K562 (cell line): ENCODE measurements around the gene ZKSCAN5. TPM values are rescaled to one million over a fixed set of nuclear protein-coding genes. Genes with fewer than 3 reads are reported as not detected.

Experiments
- ATF7 ChIP-seq: fragments of 450-650 bp; IDR thresholded peaks from 2 replicates; pipeline ENCODE4 v1.7.1; 2014; ENCODE audit warnings: mild to moderate bottlenecking, moderate library complexity
- BDP1 ChIP-seq: IDR thresholded peaks from 3 replicates; pipeline ENCODE4 v1.6.1; 2011; ENCODE audit not compliant: insufficient read length, insufficient read depth
- LEF1 ChIP-seq: fragments of 450-650 bp; IDR thresholded peaks from 2 replicates; pipeline ENCODE4 v1.6.1; 2016; ENCODE audit warnings: mild to moderate bottlenecking
- NFE2 ChIP-seq: IDR thresholded peaks from 2 replicates; pipeline ENCODE4 v1.6.1; 2014; ENCODE audit warnings: antibody characterized with exemption, low read depth
- OTX1 ChIP-seq: fragments of 450-650 bp; formaldehyde crosslinking; IDR thresholded peaks from 2 replicates; pipeline ENCODE4 v1.4.0; 2022; ENCODE audit warnings: mild to moderate bottlenecking
- PTBP1 ChIP-seq: fragments of 200-400 bp; formaldehyde crosslinking; IDR thresholded peaks from 2 replicates; pipeline ENCODE4 v1.6.1; 2017; ENCODE audit warnings: low read depth, low read length
- RB1 ChIP-seq: fragments of 450-650 bp; IDR thresholded peaks from 2 replicates; pipeline ENCODE4 v1.6.1; 2017; ENCODE audit warnings: low read depth, mild to moderate bottlenecking
- RBM15 ChIP-seq: fragments of 200-400 bp; formaldehyde crosslinking; IDR thresholded peaks from 2 replicates; pipeline ENCODE4 v1.6.1; 2018; ENCODE audit warnings: mild to moderate bottlenecking, low read length, moderate library complexity; ENCODE audit not compliant: insufficient read depth
- RFX5 ChIP-seq: IDR thresholded peaks from 2 replicates; pipeline ENCODE4 v1.6.1; 2011; ENCODE audit warnings: low read depth, mild to moderate bottlenecking, improper control_type of control experiment, low read length
- SRSF1 ChIP-seq: fragments of 200-400 bp; formaldehyde crosslinking; IDR thresholded peaks from 2 replicates; pipeline ENCODE4 v1.6.1; 2017; ENCODE audit warnings: mild to moderate bottlenecking, low read depth, low read length, moderate library complexity
- ZBTB8A ChIP-seq: fragments of 450-650 bp; IDR thresholded peaks from 2 replicates; pipeline ENCODE4 v1.6.1; 2018; ENCODE audit warnings: mild to moderate bottlenecking, moderate library complexity; ENCODE audit not compliant: partially characterized antibody
- ZC3H11A ChIP-seq: IDR thresholded peaks from 2 replicates; pipeline ENCODE4 v1.6.1; 2012; ENCODE audit warnings: low read depth, low read length, improper control_type of control experiment
- ZC3H8 ChIP-seq: fragments of 450-650 bp; IDR thresholded peaks from 2 replicates; pipeline ENCODE4 v1.6.1; 2017
- ZKSCAN1 ChIP-seq: fragments of 150-350 bp; IDR thresholded peaks from 2 replicates; pipeline ENCODE4 v1.6.1; 2016; ENCODE audit warnings: low read depth, low read length
- ZNF212 ChIP-seq: fragments of 450-650 bp; formaldehyde crosslinking; IDR thresholded peaks from 2 replicates; pipeline ENCODE4 v1.4.0; 2020; ENCODE audit warnings: mild to moderate bottlenecking
- ZNF239 ChIP-seq: fragments of 250-450 bp; sonication (Bioruptor Pico); IDR thresholded peaks from 2 replicates; pipeline ENCODE4 v1.4.0; 2020; ENCODE audit warnings: mild to moderate bottlenecking
- ZNF408 ChIP-seq: fragments of 250-450 bp; sonication (Bioruptor Pico); IDR thresholded peaks from 2 replicates; pipeline ENCODE4 v1.4.0; 2020; ENCODE audit warnings: low read depth, mild to moderate bottlenecking, moderate library complexity
- polyA plus RNA-seq, 8 experiments: library from polyadenylated mRNA; depleted of rRNA in 4 of 8; stranded (reverse) in 5 of 8; unstranded in 3 of 8; fragments of >200 nt; fragmentation: Nextera tagmentation in 2 of 8; fragmentation: Illumina TruSeq in 1 of 8; extraction: Ambion mirVana in 2 of 8; extraction: Trizol in 1 of 8; gene quantifications; 2 replicates each; pipeline versions ENCODE4 v1.2.1 to v1.2.3, GENCODE V29; 2011 to 2014; ENCODE audit warnings: inconsistent platforms in 1 of 8, missing spikeins in 1 of 8
- total RNA-seq, 7 experiments: library from RNA; depleted of rRNA in 6 of 7; stranded (reverse); fragments of >200 nt in 6 of 7; fragmentation: Illumina TruSeq in 2 of 7; extraction: Trizol in 2 of 7; gene quantifications; 2 replicates each; pipeline versions ENCODE4 v1.2.1 to v1.2.3, GENCODE V29; 2011 to 2021; ENCODE audit warnings: low replicate concordance in 1 of 7
- TF ChIP-seq, protein P1 (sequence below): sonication (generic); formaldehyde crosslinking; IDR thresholded peaks from 2 replicates; pipeline ENCODE4 v1.8.0; 2022; ENCODE audit warnings: mild to moderate bottlenecking, low read depth, missing genetic modification reagents
- TF ChIP-seq, protein P2 (sequence below): fragments of 450-650 bp; formaldehyde crosslinking; IDR thresholded peaks from 2 replicates; pipeline ENCODE4 v1.4.0; 2022; ENCODE audit warnings: missing genetic modification characterization
- TF ChIP-seq, protein P3 (sequence below): sonication (generic); formaldehyde crosslinking; IDR thresholded peaks from 2 replicates; pipeline ENCODE4 v1.8.1; 2023; ENCODE audit warnings: mild to moderate bottlenecking, missing genetic modification reagents
- TF ChIP-seq, protein P4 (sequence below): sonication (generic); formaldehyde crosslinking; IDR thresholded peaks from 2 replicates; pipeline ENCODE4 v1.8.0; 2022; ENCODE audit warnings: mild to moderate bottlenecking, missing genetic modification reagents
- TF ChIP-seq, protein P5 (sequence below): fragments of 250-450 bp; sonication (Bioruptor Pico); IDR thresholded peaks from 2 replicates; pipeline ENCODE4 v1.8.0; 2022; ENCODE audit warnings: moderate library complexity, mild to moderate bottlenecking, inconsistent platforms
- TF ChIP-seq, protein P6 (sequence below): fragments of 250-450 bp; sonication (Bioruptor Pico); IDR thresholded peaks from 2 replicates; pipeline ENCODE4 v1.8.0; 2022; ENCODE audit warnings: moderate library complexity, mild to moderate bottlenecking, inconsistent platforms

Gene ZKSCAN5
- total and polyA plus RNA-seq, 9 of the 15 experiments (the other 6 are each of a cell fraction or from before 2014, with no cell fraction given): 4.2 to 19.0 (median 15.0) TPM

DNA sequence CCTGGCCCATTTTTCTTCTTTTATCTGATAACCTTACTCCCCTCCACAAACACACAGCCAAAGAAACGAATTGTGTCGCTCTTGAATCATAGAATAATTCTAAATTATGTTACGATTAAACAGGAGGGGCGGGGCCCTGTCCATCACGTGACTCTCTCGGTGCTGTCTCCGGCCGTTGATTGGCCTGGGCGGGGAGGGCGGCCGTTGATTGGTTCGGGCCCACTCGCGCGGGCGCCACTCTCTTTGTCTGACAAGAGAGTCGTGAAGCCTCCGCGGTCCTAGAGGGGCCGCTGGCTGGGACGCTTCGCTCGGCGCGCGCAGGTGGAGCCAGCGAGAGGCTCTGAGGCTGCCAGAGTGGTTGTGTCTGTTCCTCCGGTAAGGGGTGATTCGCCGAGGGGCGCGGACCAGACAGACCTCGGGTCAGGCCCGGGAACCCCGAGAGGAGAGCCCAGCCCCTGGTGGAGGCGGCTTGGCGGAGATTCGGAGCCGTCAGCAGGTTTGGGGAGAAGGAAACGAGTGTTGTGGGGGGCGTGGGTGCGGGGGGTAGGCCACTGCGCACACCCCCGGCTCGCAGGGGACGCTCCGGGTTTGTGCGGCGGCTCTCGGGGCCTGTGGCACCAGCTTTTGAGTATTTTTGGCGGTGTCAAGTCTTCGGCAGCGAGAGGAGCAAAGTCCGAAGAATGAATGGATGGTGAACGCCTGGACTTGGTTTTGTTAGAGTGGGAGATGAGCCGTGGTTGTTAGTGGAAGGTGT is 31.7 kb upstream of the ZKSCAN5 start, which contains the start of gene ZNF789 (continued):
- TF ChIP-seq OTX1 (peak; percentile 72; the same call in 1 of the 2 replicates), RBM15 (no peak), ZNF212 (CRISPR knock-in tag) (0 out of 2 replicates have a peak, but pooled peaks have one; percentile 53), LEF1 (no peak), ZC3H11A (no peak), ATF7 (peak; percentile 58), BDP1 (no peak), ZKSCAN1 (no peak; the same call in 1 of the 2 replicates), SRSF1 (no peak), ZNF408 (CRISPR knock-in tag) (0 out of 2 replicates have a peak, but pooled peaks have one; percentile 13), NFE2 (no peak), PTBP1 (no peak), ZBTB8A (no peak), RB1 (peak; percentile 94), RFX5 (no peak), ZNF239 (CRISPR knock-in tag) (no peak), ZC3H8 (no peak)
- TF ChIP-seq, protein P1, sequence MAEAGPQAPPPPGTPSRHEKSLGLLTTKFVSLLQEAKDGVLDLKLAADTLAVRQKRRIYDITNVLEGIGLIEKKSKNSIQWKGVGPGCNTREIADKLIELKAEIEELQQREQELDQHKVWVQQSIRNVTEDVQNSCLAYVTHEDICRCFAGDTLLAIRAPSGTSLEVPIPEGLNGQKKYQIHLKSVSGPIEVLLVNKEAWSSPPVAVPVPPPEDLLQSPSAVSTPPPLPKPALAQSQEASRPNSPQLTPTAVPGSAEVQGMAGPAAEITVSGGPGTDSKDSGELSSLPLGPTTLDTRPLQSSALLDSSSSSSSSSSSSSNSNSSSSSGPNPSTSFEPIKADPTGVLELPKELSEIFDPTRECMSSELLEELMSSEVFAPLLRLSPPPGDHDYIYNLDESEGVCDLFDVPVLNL: no peak
- TF ChIP-seq, protein P2, sequence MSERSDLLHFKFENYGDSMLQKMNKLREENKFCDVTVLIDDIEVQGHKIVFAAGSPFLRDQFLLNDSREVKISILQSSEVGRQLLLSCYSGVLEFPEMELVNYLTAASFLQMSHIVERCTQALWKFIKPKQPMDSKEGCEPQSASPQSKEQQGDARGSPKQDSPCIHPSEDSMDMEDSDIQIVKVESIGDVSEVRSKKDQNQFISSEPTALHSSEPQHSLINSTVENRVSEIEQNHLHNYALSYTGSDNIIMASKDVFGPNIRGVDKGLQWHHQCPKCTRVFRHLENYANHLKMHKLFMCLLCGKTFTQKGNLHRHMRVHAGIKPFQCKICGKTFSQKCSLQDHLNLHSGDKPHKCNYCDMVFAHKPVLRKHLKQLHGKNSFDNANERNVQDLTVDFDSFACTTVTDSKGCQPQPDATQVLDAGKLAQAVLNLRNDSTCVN: 0 out of 2 replicates have a peak, but pooled peaks have one; percentile 77
- TF ChIP-seq, protein P3, sequence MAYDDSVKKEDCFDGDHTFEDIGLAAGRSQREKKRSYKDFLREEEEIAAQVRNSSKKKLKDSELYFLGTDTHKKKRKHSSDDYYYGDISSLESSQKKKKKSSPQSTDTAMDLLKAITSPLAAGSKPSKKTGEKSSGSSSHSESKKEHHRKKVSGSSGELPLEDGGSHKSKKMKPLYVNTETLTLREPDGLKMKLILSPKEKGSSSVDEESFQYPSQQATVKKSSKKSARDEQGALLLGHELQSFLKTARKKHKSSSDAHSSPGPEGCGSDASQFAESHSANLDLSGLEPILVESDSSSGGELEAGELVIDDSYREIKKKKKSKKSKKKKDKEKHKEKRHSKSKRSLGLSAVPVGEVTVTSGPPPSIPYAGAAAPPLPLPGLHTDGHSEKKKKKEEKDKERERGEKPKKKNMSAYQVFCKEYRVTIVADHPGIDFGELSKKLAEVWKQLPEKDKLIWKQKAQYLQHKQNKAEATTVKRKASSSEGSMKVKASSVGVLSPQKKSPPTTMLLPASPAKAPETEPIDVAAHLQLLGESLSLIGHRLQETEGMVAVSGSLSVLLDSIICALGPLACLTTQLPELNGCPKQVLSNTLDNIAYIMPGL (CRISPR knock-in tag): 0 out of 2 replicates have a peak, but pooled peaks have one; percentile 79
- TF ChIP-seq, protein P4, sequence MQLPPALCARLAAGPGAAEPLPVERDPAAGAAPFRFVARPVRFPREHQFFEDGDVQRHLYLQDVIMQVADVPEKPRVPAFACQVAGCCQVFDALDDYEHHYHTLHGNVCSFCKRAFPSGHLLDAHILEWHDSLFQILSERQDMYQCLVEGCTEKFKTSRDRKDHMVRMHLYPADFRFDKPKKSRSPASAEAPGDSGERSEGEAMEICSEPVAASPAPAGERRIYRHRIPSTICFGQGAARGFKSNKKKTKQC (CRISPR knock-in tag): no peak
- TF ChIP-seq, protein P5, sequence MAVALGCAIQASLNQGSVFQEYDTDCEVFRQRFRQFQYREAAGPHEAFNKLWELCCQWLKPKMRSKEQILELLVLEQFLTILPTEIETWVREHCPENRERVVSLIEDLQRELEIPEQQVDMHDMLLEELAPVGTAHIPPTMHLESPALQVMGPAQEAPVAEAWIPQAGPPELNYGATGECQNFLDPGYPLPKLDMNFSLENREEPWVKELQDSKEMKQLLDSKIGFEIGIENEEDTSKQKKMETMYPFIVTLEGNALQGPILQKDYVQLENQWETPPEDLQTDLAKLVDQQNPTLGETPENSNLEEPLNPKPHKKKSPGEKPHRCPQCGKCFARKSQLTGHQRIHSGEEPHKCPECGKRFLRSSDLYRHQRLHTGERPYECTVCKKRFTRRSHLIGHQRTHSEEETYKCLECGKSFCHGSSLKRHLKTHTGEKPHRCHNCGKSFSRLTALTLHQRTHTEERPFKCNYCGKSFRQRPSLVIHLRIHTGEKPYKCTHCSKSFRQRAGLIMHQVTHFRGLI: 0 out of 2 replicates have a peak, but pooled peaks have one; percentile 40
- TF ChIP-seq, protein P6, sequence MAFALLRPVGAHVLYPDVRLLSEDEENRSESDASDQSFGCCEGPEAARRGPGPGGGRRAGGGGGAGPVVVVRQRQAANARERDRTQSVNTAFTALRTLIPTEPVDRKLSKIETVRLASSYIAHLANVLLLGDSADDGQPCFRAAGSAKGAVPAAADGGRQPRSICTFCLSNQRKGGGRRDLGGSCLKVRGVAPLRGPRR (CRISPR knock-in tag): 0 out of 2 replicates have a peak, but pooled peaks have one; percentile 39
